AG10803 (cell line): ENCODE data around the gene CD69.
A peak's percentile ranks its signal among the peaks of the same experiment; 100 is the strongest.

Source experiments
- DNase-seq: peaks from one replicate; pipeline ENCODE4 v3.0.0; 2010; ENCODE audit warnings: low read depth
- H3K4me3 ChIP-seq: 2 replicates; pipeline ENCODE4 v1.5.1; 2011; ENCODE audit warnings: mild to moderate bottlenecking, low read length, control low read depth
- CTCF ChIP-seq: conservative IDR thresholded peaks from 2 replicates; pipeline ENCODE4 v1.5.1; 2011; ENCODE audit warnings: mild to moderate bottlenecking, low read length, control low read depth, inconsistent platforms

CD69 gene

GRCh38 chr12:9797722-9798619 lies 37.3 kb upstream of the CD69 start:
- TF ChIP-seq CTCF = peak; percentile 37
- H3K4me3 ChIP-seq = no peak overlapping the region
- DNase-seq = peak; percentile 36

GRCh38 chr12:9796971-9797370 lies 36.3 kb upstream of the CD69 start:
- H3K4me3 ChIP-seq = no peak overlapping the region
- TF ChIP-seq CTCF = no peak
- DNase-seq = no peak

- DNase-seq = no peak
- TF ChIP-seq CTCF = no peak
- no peak overlapping the region for H3K4me3 ChIP-seq
Observed at GRCh38 chr12:9796346-9796745, 35.6 kb upstream of the CD69 start.

GRCh38 chr12:9795945-9796344 lies 35.2 kb upstream of the CD69 start:
- no peak for DNase-seq
- no peak overlapping the region for H3K4me3 ChIP-seq
- no peak for TF ChIP-seq CTCF

GRCh38 chr12:9794484-9795093 lies 33.9 kb upstream of the CD69 start:
- no peak for DNase-seq
- H3K4me3 ChIP-seq = no peak overlapping the region
- TF ChIP-seq CTCF = no peak

- no peak for DNase-seq
- TF ChIP-seq CTCF = no peak
- H3K4me3 ChIP-seq = no peak overlapping the region
Observed at GRCh38 chr12:9793779-9794395, 33.2 kb upstream of the CD69 start.
